Measurements from ENCODE around the gene ZNF532.

ZNF532 gene

GRCh38 chr18:59026831-59027410 is 162.2 kb downstream of the ZNF532 start:
- Histone ChIP-seq H3K4me3 (ENCODE audit: low read length, poor library complexity, severe bottlenecking) (no peak overlapping the region), H3K36me3 (ENCODE audit: insufficient read depth, low read length) (no peaks in the 10 kb centered on the region), H3K9me2 (replicated peaks; ENCODE audit: low read depth, low read length) (no peaks in the 10 kb centered on the region), H3F3A (ENCODE audit: low read depth) (no peaks in the 10 kb centered on the region), H3K9me3 (ENCODE audit: insufficient read depth, low read depth, low read length) (no peaks in the 10 kb centered on the region), H3K4me1 (ENCODE audit: insufficient read depth, low read length, poor library complexity, severe bottlenecking) (no peaks in the 10 kb centered on the region), H3K79me2 (ENCODE audit: insufficient read depth, low read length) (no peaks in the 10 kb centered on the region), H4K20me1 (ENCODE audit: insufficient read depth, low read length, poor library complexity, severe bottlenecking) (no peaks in the 10 kb centered on the region), H3K9ac (ENCODE audit: low read depth, low read length, poor library complexity, severe bottlenecking) (no peak overlapping the region), H3K27me3 (ENCODE audit: insufficient read depth, low read length, poor library complexity, severe bottlenecking) (no peaks in the 10 kb centered on the region), H2AFZ (ENCODE audit: low read length) (no peak overlapping the region), H3K4me2 (ENCODE audit: low read depth, low read length, poor library complexity, severe bottlenecking) (no peak overlapping the region)
- no peak for TF ChIP-seq CTCF (conservative IDR thresholded peaks at IDR 0.05; ENCODE audit: low read length)
- no peak for TF ChIP-seq EZH2phosphoT487 (IDR thresholded peaks at IDR 0.05; ENCODE audit: borderline replicate concordance)

- no peaks in the 10 kb centered on the region for H3K27me3 ChIP-seq (ENCODE audit: insufficient read depth, low read length, poor library complexity, severe bottlenecking)
- no peaks in the 10 kb centered on the region for H3F3A ChIP-seq (ENCODE audit: low read depth)
- H3K9me3 ChIP-seq (ENCODE audit: insufficient read depth, low read depth, low read length) = no peaks in the 10 kb centered on the region
- H3K79me2 ChIP-seq (ENCODE audit: insufficient read depth, low read length) = no peaks in the 10 kb centered on the region
- no peak for TF ChIP-seq CTCF (conservative IDR thresholded peaks at IDR 0.05; ENCODE audit: low read length)
- no peak for TF ChIP-seq EZH2phosphoT487 (IDR thresholded peaks at IDR 0.05; ENCODE audit: borderline replicate concordance)
- H3K9me2 ChIP-seq (replicated peaks; ENCODE audit: low read depth, low read length) = no peaks in the 10 kb centered on the region
- no peak overlapping the region for H3K4me2 ChIP-seq (ENCODE audit: low read depth, low read length, poor library complexity, severe bottlenecking)
- no peaks in the 10 kb centered on the region for H3K36me3 ChIP-seq (ENCODE audit: insufficient read depth, low read length)
- no peak overlapping the region for H3K4me3 ChIP-seq (ENCODE audit: low read length, poor library complexity, severe bottlenecking)
- no peaks in the 10 kb centered on the region for H4K20me1 ChIP-seq (ENCODE audit: insufficient read depth, low read length, poor library complexity, severe bottlenecking)
- no peak overlapping the region for H3K9ac ChIP-seq (ENCODE audit: low read depth, low read length, poor library complexity, severe bottlenecking)
- no peak overlapping the region for H2AFZ ChIP-seq (ENCODE audit: low read length)
- no peaks in the 10 kb centered on the region for H3K4me1 ChIP-seq (ENCODE audit: insufficient read depth, low read length, poor library complexity, severe bottlenecking)
Observed at GRCh38 chr18:59029663-59030429, 165.2 kb downstream of the ZNF532 start.

- H3K4me3 ChIP-seq (ENCODE audit: low read length, poor library complexity, severe bottlenecking) = no peak overlapping the region
- no peaks in the 10 kb centered on the region for H3K9me2 ChIP-seq (replicated peaks; ENCODE audit: low read depth, low read length)
- no peak overlapping the region for H3K4me2 ChIP-seq (ENCODE audit: low read depth, low read length, poor library complexity, severe bottlenecking)
- H2AFZ ChIP-seq (ENCODE audit: low read length) = no peak overlapping the region
- H3K9me3 ChIP-seq (ENCODE audit: insufficient read depth, low read depth, low read length) = no peaks in the 10 kb centered on the region
- H4K20me1 ChIP-seq (ENCODE audit: insufficient read depth, low read length, poor library complexity, severe bottlenecking) = no peaks in the 10 kb centered on the region
- H3F3A ChIP-seq (ENCODE audit: low read depth) = no peaks in the 10 kb centered on the region
- H3K4me1 ChIP-seq (ENCODE audit: insufficient read depth, low read length, poor library complexity, severe bottlenecking) = no peaks in the 10 kb centered on the region
- H3K36me3 ChIP-seq (ENCODE audit: insufficient read depth, low read length) = no peaks in the 10 kb centered on the region
- TF ChIP-seq EZH2phosphoT487 (IDR thresholded peaks at IDR 0.05; ENCODE audit: borderline replicate concordance) (no peak), CTCF (conservative IDR thresholded peaks at IDR 0.05; ENCODE audit: low read length) (no peak)
- no peaks in the 10 kb centered on the region for H3K27me3 ChIP-seq (ENCODE audit: insufficient read depth, low read length, poor library complexity, severe bottlenecking)
- no peaks in the 10 kb centered on the region for H3K79me2 ChIP-seq (ENCODE audit: insufficient read depth, low read length)
- H3K9ac ChIP-seq (ENCODE audit: low read depth, low read length, poor library complexity, severe bottlenecking) = no peak overlapping the region
Observed at GRCh38 chr18:59032308-59032707, 167.6 kb downstream of the ZNF532 start.
